Stimulated activated naive CD8-positive, alpha-beta T cell treated with anti-CD3 and anti-CD28 coated beads, Interleukin-15, Interleukin-2, amounts not matched to agents 100 ng/mL and 50 ng/mL, for 24 hours (primary cell): ENCODE measurements around the gene PRODH2.

ENCODE experiments used
- H3K27ac Mint-ChIP-seq: one replicate; pipeline ENCODE4 v1.8.0; 2021; ENCODE audit warnings: mild to moderate bottlenecking, mixed read lengths
- H3K27me3 Mint-ChIP-seq: one replicate; pipeline ENCODE4 v1.8.0; 2021; ENCODE audit warnings: mixed read lengths
- H3K36me3 Mint-ChIP-seq: one replicate; pipeline ENCODE4 v1.8.0; 2021; ENCODE audit warnings: low read depth, mixed read lengths
- H3K4me1 Mint-ChIP-seq: one replicate; pipeline ENCODE4 v1.8.0; 2021; ENCODE audit warnings: low read depth, mixed read lengths
- H3K4me3 Mint-ChIP-seq: one replicate; pipeline ENCODE4 v1.8.0; 2021; ENCODE audit warnings: mild to moderate bottlenecking, mixed read lengths
- H3K9me3 Mint-ChIP-seq: one replicate; pipeline ENCODE4 v1.8.0; 2021; ENCODE audit warnings: mixed read lengths

Gene PRODH2

GRCh38 chr19:35753634-35754369 is 58.8 kb downstream of the PRODH2 start:
- no peak overlapping the region for H3K27ac Mint-ChIP-seq
- peaks cover 4% of the 10 kb centered on the region for H3K27me3 Mint-ChIP-seq
- peaks cover 32% of the 10 kb centered on the region for H3K4me1 Mint-ChIP-seq
- H3K4me3 Mint-ChIP-seq, result no peak overlapping the region
- H3K9me3 Mint-ChIP-seq, result no peaks in the 10 kb centered on the region
- H3K36me3 Mint-ChIP-seq, result peaks cover 10% of the 10 kb centered on the region

DNA sequence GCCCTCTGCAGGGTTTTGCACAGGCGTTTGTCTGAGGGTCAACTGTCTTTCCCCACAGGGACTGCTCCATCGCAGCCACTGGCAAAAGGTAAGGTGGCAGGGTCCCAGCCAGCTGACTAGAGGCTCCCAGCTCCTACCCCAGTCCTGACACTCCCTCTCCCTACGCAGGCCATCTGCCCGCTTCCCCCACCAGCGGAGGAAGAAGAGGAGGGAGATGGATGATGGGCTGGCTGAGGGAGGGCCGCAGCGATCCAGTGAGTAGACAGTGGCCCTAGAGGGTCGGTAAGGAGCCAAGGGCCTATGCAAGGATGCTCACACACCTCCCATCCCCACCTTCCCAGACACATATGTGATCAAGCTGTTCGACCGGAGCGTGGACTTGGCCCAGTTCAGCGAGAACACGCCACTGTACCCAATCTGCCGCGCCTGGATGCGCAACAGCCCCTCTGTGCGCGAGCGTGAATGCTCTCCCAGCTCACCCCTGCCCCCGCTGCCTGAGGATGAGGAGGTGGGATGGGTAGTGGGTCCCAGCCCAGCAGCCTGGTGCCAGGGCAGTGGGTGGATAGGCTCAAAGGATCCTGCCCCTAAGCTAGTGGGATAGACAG is 59.8 kb downstream of the PRODH2 start:
- Mint-ChIP-seq H3K27ac (no peak overlapping the region), H3K9me3 (no peaks in the 10 kb centered on the region), H3K27me3 (peaks cover 4% of the 10 kb centered on the region), H3K4me1 (peaks cover 38% of the 10 kb centered on the region), H3K4me3 (no peak overlapping the region), H3K36me3 (peaks cover 10% of the 10 kb centered on the region)

- Mint-ChIP-seq H3K36me3 (peaks cover 12% of the 10 kb centered on the region), H3K4me1 (peaks cover 36% of the 10 kb centered on the region), H3K27me3 (peaks cover 4% of the 10 kb centered on the region), H3K4me3 (no peak overlapping the region), H3K27ac (no peak overlapping the region), H3K9me3 (no peaks in the 10 kb centered on the region)
Observed at GRCh38 chr19:35751839-35752745, 60.6 kb downstream of the PRODH2 start.

GRCh38 chr19:35750167-35750566 is 62.5 kb downstream of the PRODH2 start:
- H3K27ac Mint-ChIP-seq, result no peak overlapping the region
- H3K36me3 Mint-ChIP-seq, result peaks cover 8% of the 10 kb centered on the region
- peaks cover 44% of the 10 kb centered on the region for H3K4me1 Mint-ChIP-seq
- no peaks in the 10 kb centered on the region for H3K27me3 Mint-ChIP-seq
- H3K4me3 Mint-ChIP-seq, result no peak overlapping the region
- no peaks in the 10 kb centered on the region for H3K9me3 Mint-ChIP-seq
